GM12891 (cell line): ENCODE data around the gene ZNF74.

Experiments used
- PAX5 ChIP-seq: IDR thresholded peaks from 2 replicates; pipeline ENCODE4 v1.6.1; 2011; ENCODE audit warnings: low read length, moderate library complexity, mild to moderate bottlenecking; ENCODE audit not compliant: insufficient read depth, severe bottlenecking
- POLR2A ChIP-seq: IDR thresholded peaks from 2 replicates; pipeline ENCODE4 v1.6.1; 2011; ENCODE audit warnings: low read depth, low read length, control low read depth
- POLR2AphosphoS5 ChIP-seq: IDR thresholded peaks from 2 replicates; pipeline ENCODE4 v1.6.1; 2011; ENCODE audit warnings: low read depth, low read length, control low read depth
- SPI1 ChIP-seq: IDR thresholded peaks from 2 replicates; pipeline ENCODE4 v1.6.1; 2011; ENCODE audit warnings: low read depth, low read length, control low read depth
- TAF1 ChIP-seq: IDR thresholded peaks from 2 replicates; pipeline ENCODE4 v1.6.1; 2011; ENCODE audit warnings: low read depth, low read length, control low read depth

DNA sequence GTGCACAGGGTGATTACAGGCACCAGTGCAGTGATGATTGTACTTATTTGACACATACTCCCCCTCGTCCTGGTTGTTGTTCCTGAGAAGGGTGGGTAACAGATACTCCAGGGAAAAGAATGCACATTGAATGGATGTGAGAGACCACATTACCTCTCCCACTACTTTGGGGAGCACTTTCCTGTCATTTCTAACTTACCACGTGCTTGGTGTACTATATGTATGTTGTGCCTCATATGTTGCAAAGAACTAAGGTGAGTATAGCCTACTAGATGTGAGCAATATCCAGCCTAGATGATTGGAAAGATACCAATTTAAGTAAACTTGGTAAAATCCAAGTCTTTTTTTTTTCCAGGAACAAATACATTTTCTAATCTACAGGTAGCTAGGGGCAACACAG lies 58.0 kb downstream of the ZNF74 start:
- no peak for TF ChIP-seq POLR2A
- TF ChIP-seq POLR2AphosphoS5 = no peak
- no peak for TF ChIP-seq SPI1
- TF ChIP-seq TAF1 = no peak
- TF ChIP-seq PAX5 = no peak
